Aorta (tissue), 5 donors: ENCODE data around the gene MT1E. TPM values are rescaled to one million over a fixed set of nuclear protein-coding genes. Genes with fewer than 3 reads are reported as not detected.
"Not testable (repeated sequence)": the region's sequence is repeated elsewhere in the genome, so short reads cannot be mapped to it uniquely, and the experiment has no call there.

Experiments
- ATAC-seq: fragments of 200-7000 bp; cut with Tn5 transposase; one replicate; pipeline ENCODE4 v1.9.1; 2022; ENCODE audit warnings: moderate library complexity; ENCODE audit not compliant: low FRiP score
- DNase-seq, 2 donors: peaks; one replicate each; pipeline ENCODE4 v3.0.0-alpha.2; 2020
- H3K27ac ChIP-seq, 2 donors: one replicate each; pipeline ENCODE4 v1.5.1; 2013; ENCODE audit warnings: low read length in 2 of 2, mild to moderate bottlenecking in 2 of 2, moderate library complexity in 2 of 2, control low read depth in 1 of 2, inconsistent platforms in 1 of 2, low read depth in 1 of 2
- H3K27me3 ChIP-seq, 2 donors: one replicate each; pipeline ENCODE4 v1.6.1; 2013; ENCODE audit warnings: control low read depth in 1 of 2, low read length in 1 of 2, mild to moderate bottlenecking in 1 of 2, moderate library complexity in 1 of 2; ENCODE audit not compliant: insufficient read depth in 2 of 2, control insufficient read depth in 1 of 2
- H3K36me3 ChIP-seq, 2 donors: one replicate each; pipeline ENCODE4 v1.6.1; 2013; ENCODE audit warnings: control low read depth in 1 of 2, low read length in 1 of 2, mild to moderate bottlenecking in 1 of 2; ENCODE audit not compliant: insufficient read depth in 2 of 2, control insufficient read depth in 1 of 2
- H3K4me1 ChIP-seq, 2 donors: one replicate each; pipeline ENCODE4 v1.6.1; 2013; ENCODE audit warnings: low read length in 2 of 2, control low read depth in 1 of 2, mild to moderate bottlenecking in 1 of 2, moderate library complexity in 1 of 2; ENCODE audit not compliant: insufficient read depth in 2 of 2, control insufficient read depth in 1 of 2
- H3K4me3 ChIP-seq, 2 donors: one replicate each; pipeline ENCODE4 v1.5.1; 2013; ENCODE audit warnings: low read length in 2 of 2, control low read depth in 1 of 2, mild to moderate bottlenecking in 1 of 2
- H3K9me3 ChIP-seq: one replicate; pipeline ENCODE4 v1.6.1; 2013; ENCODE audit warnings: mild to moderate bottlenecking, low read length; ENCODE audit not compliant: control insufficient read depth
- WGBS, 2 donors: extraction: QIAGEN DNeasy Blood & Tissue Kit; methylation state at CpG; one replicate each; pipeline ENCODE4 v1.1.7; 2013; 5-methylcytosine and 5-hydroxymethylcytosine counted together
- intact Hi-C, 2 donors: fragments of 100-400 bp; cut with DNase I; formaldehyde crosslinking; loops; one replicate each; pipeline versions ENCODE4 v1.14.2 to v1.15.0; 2022
- polyA plus RNA-seq, 2 donors: library from polyadenylated mRNA; stranded (reverse); fragments of 200-250 nt; gene quantifications; one replicate each; pipeline ENCODE4 v1.2.3, GENCODE V29; 2013
- total RNA-seq, 2 donors: library from RNA; stranded (reverse); fragmentation: NEBNext Ultra II Directional; extraction: Animal tissue kit (Norgen Biotek cat#: 25700); gene quantifications; one replicate each; pipeline ENCODE4 v1.2.1, GENCODE V29; 2021
- donor health status: healthy with polysubstance abuse.
- donor health status: Bipolar disorder and iron deficiency.
- donor health status: DM: no; HTN: no; CAD: no.
- donor health status: DM: no; HTN: no; CAD: no.
- donor health status: DM: yes; HTN: yes; CAD: no.

MT1E gene
- total and polyA plus RNA-seq, 4 donors: 47.8 to 606 (median 270) TPM

DNA sequence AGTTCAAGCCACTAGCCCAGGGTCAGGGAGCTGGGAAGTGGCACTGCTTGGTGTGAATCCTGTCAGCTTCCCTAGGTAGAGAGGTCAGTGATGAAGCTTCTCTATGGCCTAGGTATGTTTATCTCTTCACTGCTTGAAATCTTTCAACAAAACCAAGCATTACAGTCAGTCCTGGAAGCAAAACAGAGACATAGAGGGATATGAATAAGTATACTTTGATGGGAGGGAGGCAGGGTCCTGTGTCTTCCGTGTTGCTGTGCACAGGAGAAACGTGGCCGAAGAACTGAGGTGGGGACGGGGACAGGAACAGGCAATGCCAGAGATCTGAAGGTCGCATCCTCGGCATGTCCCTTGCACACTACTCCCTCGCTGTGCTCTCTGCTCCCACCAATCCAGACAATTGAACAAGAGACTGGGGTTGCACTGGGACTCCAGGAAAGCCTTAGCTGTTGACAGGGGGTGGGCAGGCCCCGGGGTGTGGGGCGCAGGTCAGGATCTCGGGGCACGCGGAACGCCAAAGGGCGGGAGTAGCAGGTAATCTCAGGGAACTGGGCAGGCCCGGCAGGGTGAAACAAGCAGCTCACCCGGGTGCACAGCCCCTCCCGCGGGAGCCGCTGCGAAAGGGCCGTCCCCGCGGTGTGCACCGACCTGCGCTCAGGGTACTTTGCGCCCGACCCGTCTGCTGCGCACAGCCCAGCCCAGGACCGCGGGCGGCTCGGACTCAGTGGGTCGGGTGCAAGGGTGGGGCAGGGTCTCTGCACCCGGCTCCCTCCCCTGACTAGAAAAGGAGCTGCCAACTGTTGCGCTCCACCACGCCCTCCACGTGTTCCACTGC, 43.6 kb downstream of the MT1E start, which contains the start of gene MT1H:
TSS of gene MT1H (plus strand) at position 810 of the 835 bp plus-strand sequence. CDS start 71 bp downstream, outside the sequence.
- no peak within 1 kb of the TSS for H3K27ac ChIP-seq
- 22 to 28% methylated on average over 29 to 38 of the region's 38 CpGs for WGBS, 2 donors
- H3K27me3 ChIP-seq: no peaks in the 10 kb centered on the region
- intact Hi-C loops: no loop called here
- no peaks in the 10 kb centered on the region for H3K4me1 ChIP-seq
- DNase-seq (no peak), ATAC-seq (peak; percentile 41)
- no peaks in the 10 kb centered on the region for H3K36me3 ChIP-seq
- H3K9me3 ChIP-seq: no peaks in the 10 kb centered on the region
- H3K4me3 ChIP-seq: no peak within 1 kb of the TSS

- no peaks in the 10 kb centered on the region for H3K27me3 ChIP-seq
- H3K4me1 ChIP-seq: no peaks in the 10 kb centered on the region
- H3K36me3 ChIP-seq: no peaks in the 10 kb centered on the region
- intact Hi-C loops: no loop called here
- H3K9me3 ChIP-seq: no peaks in the 10 kb centered on the region
- 31 to 32% methylated on average over 19 of the region's 19 CpGs for WGBS, 2 donors
- H3K27ac ChIP-seq: no peak overlapping the region
- no peak overlapping the region for H3K4me3 ChIP-seq
- DNase-seq: no peak
- no peak for ATAC-seq
These were observed 44.4 kb downstream of the MT1E start for GRCh38 chr16:56669840-56670619.

GRCh38 chr16:56670620-56670934, 45.0 kb downstream of the MT1E start:
- no peak for DNase-seq
- intact Hi-C loops: no loop called here
- H3K9me3 ChIP-seq: no peaks in the 10 kb centered on the region
- no peak for ATAC-seq
- H3K36me3 ChIP-seq: no peaks in the 10 kb centered on the region
- H3K27me3 ChIP-seq: no peaks in the 10 kb centered on the region
- H3K27ac ChIP-seq: no peak overlapping the region
- 78 to 85% methylated on average over 2 of the region's 2 CpGs for WGBS, 2 donors
- H3K4me3 ChIP-seq: no peak overlapping the region
- no peaks in the 10 kb centered on the region for H3K4me1 ChIP-seq

- H3K36me3 ChIP-seq, H3K27ac ChIP-seq, H3K9me3 ChIP-seq, intact Hi-C loops, ATAC-seq, H3K27me3 ChIP-seq, DNase-seq, H3K4me3 ChIP-seq, H3K4me1 ChIP-seq: not testable (repeated sequence)
- 62 to 67% methylated on average over 2 of the region's 2 CpGs for WGBS, 2 donors
These were observed 46.1 kb downstream of the MT1E start for GRCh38 chr16:56671691-56672090.

DNA sequence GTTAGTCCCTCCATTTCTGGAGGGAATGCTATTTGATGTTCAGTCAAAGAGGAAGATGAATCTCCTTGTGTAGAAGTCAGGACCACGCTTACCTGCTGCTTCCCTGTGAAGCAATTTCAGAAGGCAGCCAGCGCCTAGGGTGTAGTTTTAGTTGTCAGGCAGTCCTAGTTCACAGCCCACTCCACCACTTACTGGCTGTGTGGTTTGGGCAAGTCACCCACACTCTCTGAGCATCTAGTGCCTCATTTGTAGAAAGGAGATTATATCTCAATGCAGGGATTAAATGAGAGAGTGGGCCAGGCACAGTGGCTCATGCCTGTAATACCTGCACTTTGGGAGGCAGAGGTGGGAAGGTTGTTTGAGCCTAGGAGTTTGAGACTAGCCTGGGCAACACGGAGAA, 46.6 kb downstream of the MT1E start:
- ATAC-seq, H3K36me3 ChIP-seq, H3K4me3 ChIP-seq, H3K27ac ChIP-seq, DNase-seq, intact Hi-C loops, H3K9me3 ChIP-seq, H3K27me3 ChIP-seq, H3K4me1 ChIP-seq: not testable (repeated sequence)
- 78 to 93% methylated on average over 3 of the region's 3 CpGs for WGBS, 2 donors

GRCh38 chr16:56672761-56673536, 47.4 kb downstream of the MT1E start:
- Histone ChIP-seq H3K9me3 (no peaks in the 10 kb centered on the region), H3K4me3 (no peak overlapping the region), H3K27ac (no peak overlapping the region), H3K36me3 (no peaks in the 10 kb centered on the region), H3K4me1 (no peaks in the 10 kb centered on the region), H3K27me3 (no peaks in the 10 kb centered on the region)
- 89% methylated on average over 11 of the region's 11 CpGs for WGBS, 2 donors
- no peak for ATAC-seq
- intact Hi-C loops: no loop called here
- no peak for DNase-seq

GRCh38 chr16:56673921-56674320, 48.3 kb downstream of the MT1E start:
- no peaks in the 10 kb centered on the region for H3K9me3 ChIP-seq
- no peaks in the 10 kb centered on the region for H3K27me3 ChIP-seq
- DNase-seq (no peak), ATAC-seq (no peak)
- no peaks in the 10 kb centered on the region for H3K4me1 ChIP-seq
- no peak overlapping the region for H3K4me3 ChIP-seq
- no peak overlapping the region for H3K27ac ChIP-seq
- H3K36me3 ChIP-seq: no peaks in the 10 kb centered on the region
- intact Hi-C loops: loop anchor here in 1 of 2 donors (2.0 kb wide), 1 partner anchor 29 kb away; no protein-coding TSS in a partner anchor
- 44 to 46% methylated on average over 12 of the region's 12 CpGs for WGBS, 2 donors

DNA sequence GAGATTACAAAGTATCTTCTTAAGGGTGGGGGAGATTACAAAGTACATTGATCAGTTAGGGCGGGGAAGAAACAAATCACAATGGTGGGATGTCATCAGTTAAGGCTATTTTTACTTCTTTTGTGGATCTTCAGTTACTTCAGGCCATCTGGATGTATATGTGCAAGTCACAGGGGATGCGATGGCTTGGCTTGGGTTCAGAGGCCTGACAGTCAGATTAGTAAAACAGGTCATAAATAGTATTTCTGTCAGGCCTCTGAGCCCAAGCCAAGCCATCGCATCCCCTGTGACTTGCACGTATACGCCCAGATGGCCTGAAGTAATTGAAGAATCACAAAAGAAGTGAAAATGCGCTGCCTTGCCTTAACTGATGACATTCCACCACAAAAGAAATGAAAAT, 49.0 kb downstream of the MT1E start:
- not testable (repeated sequence) for H3K27me3 ChIP-seq, H3K4me1 ChIP-seq, H3K27ac ChIP-seq, H3K9me3 ChIP-seq, H3K36me3 ChIP-seq, H3K4me3 ChIP-seq, DNase-seq, ATAC-seq
- 94 to 96% methylated on average over 6 of the region's 6 CpGs for WGBS, 2 donors
- intact Hi-C loops: loop anchor here in 1 of 2 donors (2.0 kb wide), 1 partner anchor 28 kb away; no protein-coding TSS in a partner anchor
